Epithelial cell of proximal tubule (primary cell): ENCODE results near the gene SMIM5. TPM values are rescaled to one million over a fixed set of nuclear protein-coding genes. Genes with fewer than 3 reads are reported as not detected.

Experiments
- DNase-seq: peaks from one replicate; pipeline ENCODE4 v3.0.0-alpha.2; 2011; ENCODE audit warnings: low read depth
- H3K4me3 ChIP-seq: 2 replicates; pipeline ENCODE4 v1.5.1; 2011; ENCODE audit warnings: low read depth, mild to moderate bottlenecking, low read length
- total RNA-seq: library from RNA; depleted of rRNA; stranded (reverse); fragments of >200 nt; gene quantifications from 2 replicates; pipeline ENCODE4 v1.2.3, GENCODE V29; 2015
- TF ChIP-seq, protein P1 (sequence below): conservative IDR thresholded peaks from 2 replicates; pipeline ENCODE4 v1.5.1; 2012; ENCODE audit warnings: low read depth, mild to moderate bottlenecking, low read length

SMIM5 gene
- total RNA-seq, 1 donor from 2014 or later: 0.63 TPM

GRCh38 chr17:75665981-75666380 lies 32.7 kb downstream of the SMIM5 start:
- peak overlapping the region; percentile 93 for H3K4me3 ChIP-seq
- DNase-seq: no peak
- TF ChIP-seq, protein P1, sequence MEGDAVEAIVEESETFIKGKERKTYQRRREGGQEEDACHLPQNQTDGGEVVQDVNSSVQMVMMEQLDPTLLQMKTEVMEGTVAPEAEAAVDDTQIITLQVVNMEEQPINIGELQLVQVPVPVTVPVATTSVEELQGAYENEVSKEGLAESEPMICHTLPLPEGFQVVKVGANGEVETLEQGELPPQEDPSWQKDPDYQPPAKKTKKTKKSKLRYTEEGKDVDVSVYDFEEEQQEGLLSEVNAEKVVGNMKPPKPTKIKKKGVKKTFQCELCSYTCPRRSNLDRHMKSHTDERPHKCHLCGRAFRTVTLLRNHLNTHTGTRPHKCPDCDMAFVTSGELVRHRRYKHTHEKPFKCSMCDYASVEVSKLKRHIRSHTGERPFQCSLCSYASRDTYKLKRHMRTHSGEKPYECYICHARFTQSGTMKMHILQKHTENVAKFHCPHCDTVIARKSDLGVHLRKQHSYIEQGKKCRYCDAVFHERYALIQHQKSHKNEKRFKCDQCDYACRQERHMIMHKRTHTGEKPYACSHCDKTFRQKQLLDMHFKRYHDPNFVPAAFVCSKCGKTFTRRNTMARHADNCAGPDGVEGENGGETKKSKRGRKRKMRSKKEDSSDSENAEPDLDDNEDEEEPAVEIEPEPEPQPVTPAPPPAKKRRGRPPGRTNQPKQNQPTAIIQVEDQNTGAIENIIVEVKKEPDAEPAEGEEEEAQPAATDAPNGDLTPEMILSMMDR: no peak

GRCh38 chr17:75666959-75667790 lies 33.9 kb downstream of the SMIM5 start, which contains the start of the genes RECQL5 and SAP30BP:
Gene RECQL5 (minus strand): TSS chr17:75667154. CDS start chr17:75666557, 597 bp downstream.
Gene SAP30BP (plus strand): TSS chr17:75667338. CDS start chr17:75667373, 35 bp downstream.
- TF ChIP-seq, protein P1: no peak
- peak within 1 kb of the TSS; percentile 93 for H3K4me3 ChIP-seq
- peak; percentile 86 for DNase-seq

- DNase-seq: no peak
- TF ChIP-seq, protein P1: no peak
- H3K4me3 ChIP-seq: peak overlapping the region; percentile 93
Observed at GRCh38 chr17:75667825-75668224, 34.6 kb downstream of the SMIM5 start.

DNA sequence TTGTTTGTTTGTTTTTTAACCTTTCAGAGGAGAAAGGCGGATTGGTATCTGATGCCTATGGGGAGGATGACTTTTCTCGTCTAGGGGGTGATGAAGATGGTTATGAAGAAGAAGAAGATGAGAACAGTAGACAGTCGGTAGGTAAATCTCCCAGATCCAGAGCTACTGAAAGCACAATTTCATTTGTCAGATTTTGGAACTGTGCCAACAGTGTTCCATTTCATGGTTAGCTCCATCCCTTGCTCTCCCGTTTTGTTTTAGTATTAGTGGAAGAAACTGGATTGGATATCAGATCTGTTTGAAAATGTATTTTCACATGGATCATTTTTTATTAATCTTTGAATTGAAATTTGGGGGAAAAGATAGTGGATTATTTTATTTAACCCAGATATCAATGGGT lies 35.3 kb downstream of the SMIM5 start:
- no peak for DNase-seq
- H3K4me3 ChIP-seq: peak overlapping the region; percentile 93
- TF ChIP-seq, protein P1: no peak

GRCh38 chr17:75670868-75671267 lies 37.6 kb downstream of the SMIM5 start:
- no peak overlapping the region for H3K4me3 ChIP-seq
- TF ChIP-seq, protein P1: no peak
- DNase-seq: no peak

GRCh38 chr17:75672011-75672410 lies 38.8 kb downstream of the SMIM5 start:
- TF ChIP-seq, protein P1: no peak
- no peak for DNase-seq

More at GRCh38 chr17:75672011-75672410, 38.8 kb downstream of the SMIM5 start:
- H3K4me3 ChIP-seq: no peak overlapping the region
